Measurements from ENCODE around the gene HDAC5. TPM values are rescaled to one million over a fixed set of nuclear protein-coding genes. Genes with fewer than 3 reads are reported as not detected.
"Not testable (repeated sequence)": the region's sequence is repeated elsewhere in the genome, so short reads cannot be mapped to it uniquely, and the experiment has no call there.

Gene HDAC5
- total RNA-seq, 1 experiment from 2014 or later: 33.7 TPM

DNA sequence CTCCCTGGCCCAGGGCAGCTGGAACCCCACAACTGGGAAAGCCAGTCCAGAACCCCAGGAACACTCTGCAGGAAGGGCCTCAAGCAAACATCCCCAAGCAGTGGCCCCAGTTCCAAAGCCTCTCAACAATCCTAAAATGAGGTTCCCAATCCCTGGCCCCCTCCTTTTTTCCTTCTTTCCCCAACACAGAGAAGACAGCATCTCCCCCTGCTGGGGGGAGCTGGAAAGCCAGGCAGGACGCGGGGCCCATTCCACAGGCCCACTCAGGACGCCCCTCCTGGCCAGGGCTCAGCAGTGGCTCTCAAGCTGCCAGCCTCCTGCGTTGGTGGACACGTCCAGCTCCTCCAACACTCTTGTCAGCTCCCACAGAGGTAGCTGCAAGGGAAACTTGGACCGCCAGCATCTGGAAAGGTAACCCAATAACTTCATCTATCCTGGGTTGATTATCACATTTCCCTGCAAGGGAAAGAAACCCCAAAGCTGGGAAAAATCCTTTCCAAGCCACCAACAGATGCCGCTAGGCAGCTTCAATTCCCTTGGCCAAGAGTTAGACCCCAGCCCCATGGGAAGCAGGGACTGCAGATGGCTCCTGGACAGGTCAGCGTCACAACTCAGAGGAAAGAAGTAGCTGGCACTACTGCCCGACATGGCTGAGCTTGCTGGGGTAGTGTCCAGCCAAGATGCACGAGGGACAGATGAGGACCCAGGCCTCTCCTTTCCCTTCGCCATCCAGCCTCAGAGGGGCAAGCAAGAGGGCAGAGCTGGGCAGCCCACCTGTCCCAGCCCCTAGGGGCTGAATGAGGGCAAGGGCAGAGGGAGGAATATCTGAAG is 7.6 kb downstream of the HDAC5 start:
- in situ Hi-C loops (cut with HindIII; ENCODE audit: low pct_unique_long_range_greater_than_20kb, low sequenced_read_pairs): no loop called here
- DNase-seq (ENCODE audit: low read depth, low spot score): peak; percentile 52

DNA sequence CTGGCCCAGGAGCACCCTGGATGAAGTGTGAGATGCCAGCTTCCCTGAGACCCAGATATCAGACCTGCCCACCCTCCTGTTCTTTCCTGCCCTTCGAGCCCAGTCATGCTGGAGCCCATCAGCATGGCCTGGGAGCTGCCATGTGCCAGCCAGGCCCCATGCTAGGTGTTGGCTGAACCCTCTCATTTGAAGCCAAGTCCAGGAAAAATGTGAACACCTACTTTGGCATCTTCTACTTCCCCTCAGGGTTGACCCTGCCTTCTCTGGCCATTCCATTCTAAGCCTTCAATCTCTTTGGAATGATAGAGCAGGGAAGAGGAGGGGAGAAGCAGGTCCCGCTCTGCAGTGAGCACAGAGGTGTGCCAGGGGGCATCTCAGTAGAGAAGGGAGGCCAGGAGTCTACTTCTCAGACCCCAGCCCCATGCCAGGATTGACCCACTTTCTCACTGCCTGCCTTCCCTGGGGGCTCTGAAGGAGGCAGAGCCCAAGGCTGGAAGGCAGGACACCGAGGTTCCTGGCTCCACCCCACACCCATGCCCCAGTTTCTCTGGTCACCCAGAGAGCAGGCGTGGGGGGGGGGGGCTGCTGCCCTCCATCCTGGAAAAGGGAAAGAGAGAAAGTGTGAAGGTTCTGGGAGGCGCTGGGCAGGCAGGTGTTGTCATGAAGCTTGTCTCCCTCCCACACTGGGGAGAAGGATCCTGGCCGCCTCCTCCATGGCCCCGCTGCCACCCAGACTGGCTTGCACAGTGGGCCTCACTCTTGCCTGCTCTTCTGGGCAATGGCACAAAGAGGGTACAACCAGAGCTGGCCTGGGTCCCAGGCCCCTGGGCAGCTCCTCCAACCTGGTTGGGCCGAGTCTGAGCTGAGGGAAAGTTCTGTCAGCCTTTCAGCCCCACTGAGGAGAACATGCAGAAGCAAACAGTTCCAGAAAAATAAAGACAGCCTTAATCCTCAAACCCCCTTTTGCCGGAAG is 9.3 kb downstream of the HDAC5 start:
- DNase-seq (ENCODE audit: low read depth, low spot score): no peak
- in situ Hi-C loops (cut with HindIII; ENCODE audit: low pct_unique_long_range_greater_than_20kb, low sequenced_read_pairs): no loop called here

GRCh38 chr17:44113382-44113781 is 10.1 kb downstream of the HDAC5 start:
- DNase-seq (ENCODE audit: low read depth, low spot score): no peak
- in situ Hi-C loops (cut with HindIII; ENCODE audit: low pct_unique_long_range_greater_than_20kb, low sequenced_read_pairs): no loop called here

- DNase-seq (ENCODE audit: low read depth, low spot score): no peak
- in situ Hi-C loops (cut with HindIII; ENCODE audit: low pct_unique_long_range_greater_than_20kb, low sequenced_read_pairs): no loop called here
Observed at GRCh38 chr17:44112284-44113280, 10.9 kb downstream of the HDAC5 start.

- in situ Hi-C loops (cut with HindIII; ENCODE audit: low pct_unique_long_range_greater_than_20kb, low sequenced_read_pairs): no loop called here
- no peak for DNase-seq (ENCODE audit: low read depth, low spot score)
Observed at GRCh38 chr17:44111777-44112176, 11.7 kb downstream of the HDAC5 start.

- in situ Hi-C loops (cut with HindIII; ENCODE audit: low pct_unique_long_range_greater_than_20kb, low sequenced_read_pairs): no loop called here
- peak; percentile 76 for DNase-seq (ENCODE audit: low read depth, low spot score)
Observed at GRCh38 chr17:44110823-44111633, 12.4 kb downstream of the HDAC5 start.

DNA sequence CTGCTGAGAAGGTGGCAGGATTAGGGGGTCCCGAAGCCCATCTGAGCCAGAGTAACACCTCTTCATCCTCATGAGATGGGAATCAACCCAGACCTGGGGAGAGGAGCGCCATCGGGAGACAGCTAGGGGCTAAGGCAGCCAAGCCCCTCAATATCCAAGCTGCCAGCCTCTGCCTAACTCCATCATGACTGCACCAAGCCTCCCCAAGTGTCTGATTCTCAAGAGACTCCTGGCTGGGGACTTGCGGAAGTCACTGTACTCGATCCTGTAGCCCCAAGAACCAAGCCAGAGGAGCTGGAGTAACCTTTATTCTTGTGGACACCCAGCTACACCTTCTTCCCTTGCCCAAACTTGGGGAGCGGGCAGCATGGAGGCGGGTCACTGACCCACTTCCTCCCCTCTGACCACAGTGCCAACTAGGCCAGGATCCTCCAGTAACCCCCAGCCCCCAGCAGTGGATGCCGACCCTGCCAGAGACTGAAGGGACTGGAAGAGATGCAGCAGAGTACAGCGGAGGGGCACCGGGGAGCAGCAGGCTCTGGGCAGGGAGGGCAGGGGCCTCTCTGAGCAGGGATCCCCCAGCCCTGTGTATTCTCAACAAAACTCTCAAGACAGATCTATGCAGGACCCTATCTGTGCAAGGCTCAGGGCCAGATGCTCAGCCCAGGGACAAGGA is 13.3 kb downstream of the HDAC5 start:
- no peak for DNase-seq (ENCODE audit: low read depth, low spot score)
- in situ Hi-C loops (cut with HindIII; ENCODE audit: low pct_unique_long_range_greater_than_20kb, low sequenced_read_pairs): no loop called here

GRCh38 chr17:44109312-44109630 is 14.2 kb downstream of the HDAC5 start:
- DNase-seq (ENCODE audit: low read depth, low spot score): no peak
- in situ Hi-C loops (cut with HindIII; ENCODE audit: low pct_unique_long_range_greater_than_20kb, low sequenced_read_pairs): no loop called here

GRCh38 chr17:44108440-44109311 is 14.8 kb downstream of the HDAC5 start:
- in situ Hi-C loops (cut with HindIII; ENCODE audit: low pct_unique_long_range_greater_than_20kb, low sequenced_read_pairs): no loop called here
- DNase-seq (ENCODE audit: low read depth, low spot score): no peak

- in situ Hi-C loops (cut with HindIII; ENCODE audit: low pct_unique_long_range_greater_than_20kb, low sequenced_read_pairs): no loop called here
- DNase-seq (ENCODE audit: low read depth, low spot score): no peak
Observed at GRCh38 chr17:44106801-44107200, 16.6 kb downstream of the HDAC5 start.

DNA sequence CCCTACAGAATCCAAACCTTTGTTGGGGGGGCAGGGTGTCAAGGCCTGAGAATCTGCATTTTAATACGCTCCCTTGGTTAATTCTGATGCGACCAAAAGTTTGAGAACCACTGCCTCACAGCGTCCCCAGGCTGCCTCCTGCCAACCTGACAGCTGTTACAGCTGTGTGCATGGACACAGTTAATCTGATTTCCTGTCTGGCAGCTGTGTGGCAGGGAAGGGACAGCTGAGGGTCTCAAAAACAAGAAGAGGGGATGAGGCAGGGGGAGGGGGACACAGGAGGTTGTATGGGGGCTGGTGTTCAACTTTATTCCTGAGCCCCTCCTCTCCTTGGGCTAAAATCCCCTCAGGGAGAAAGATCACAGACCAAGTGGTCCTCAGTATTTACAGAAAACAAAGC is 17.5 kb downstream of the HDAC5 start:
- DNase-seq (ENCODE audit: low read depth, low spot score): no peak
- in situ Hi-C loops (cut with HindIII; ENCODE audit: low pct_unique_long_range_greater_than_20kb, low sequenced_read_pairs): no loop called here

DNA sequence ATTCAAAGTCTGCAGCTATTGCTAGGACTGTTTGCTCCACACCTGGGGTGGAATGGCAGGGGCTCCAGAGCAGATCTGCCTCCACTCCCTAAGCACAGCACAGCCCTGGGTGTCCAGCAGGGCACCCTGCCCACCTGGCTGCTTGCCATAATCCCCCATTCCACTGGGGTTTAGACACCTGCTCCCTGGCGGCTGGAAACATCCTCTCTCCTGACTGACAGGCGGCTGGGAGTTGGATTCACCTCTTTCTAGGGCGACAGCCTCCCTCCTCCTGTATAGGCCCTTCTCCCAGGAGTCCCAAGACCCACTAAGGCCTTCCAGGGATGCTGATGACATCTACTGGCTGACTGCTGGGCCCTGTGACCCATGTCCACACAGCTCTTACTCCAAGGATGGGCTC is 18.0 kb downstream of the HDAC5 start:
- in situ Hi-C loops (cut with HindIII; ENCODE audit: low pct_unique_long_range_greater_than_20kb, low sequenced_read_pairs): no loop called here
- no peak for DNase-seq (ENCODE audit: low read depth, low spot score)

GRCh38 chr17:44102849-44103622 is 20.4 kb downstream of the HDAC5 start:
- no peak for DNase-seq (ENCODE audit: low read depth, low spot score)
- in situ Hi-C loops (cut with HindIII; ENCODE audit: low pct_unique_long_range_greater_than_20kb, low sequenced_read_pairs): no loop called here

GRCh38 chr17:44101858-44102257 is 21.6 kb downstream of the HDAC5 start:
- DNase-seq (ENCODE audit: low read depth, low spot score); in situ Hi-C loops (cut with HindIII; ENCODE audit: low pct_unique_long_range_greater_than_20kb, low sequenced_read_pairs): not testable (repeated sequence)
